T-helper 22 cell (primary cell): ENCODE data around the gene CASQ2.

Source experiments
- DNase-seq: peaks from one replicate; pipeline ENCODE4 v3.0.0-alpha.2; 2020; ENCODE audit warnings: low read depth

The CASQ2 gene

GRCh38 chr1:115768549-115768948 is at the start of gene CASQ2:
CASQ2 (minus strand) TSS chr1:115768714; CDS start chr1:115768541, 173 bp downstream.
- DNase-seq, result no peak

- DNase-seq, result no peak
These were observed 47.2 kb upstream of the CASQ2 start for GRCh38 chr1:115815694-115816093.

- DNase-seq, result no peak
These were observed 46.3 kb upstream of the CASQ2 start for GRCh38 chr1:115814685-115815398.

GRCh38 chr1:115813727-115814126 is 45.2 kb upstream of the CASQ2 start:
- DNase-seq, result no peak

- no peak for DNase-seq
These were observed 42.8 kb upstream of the CASQ2 start for GRCh38 chr1:115811140-115811828.

- DNase-seq, result no peak
These were observed 42.1 kb upstream of the CASQ2 start for GRCh38 chr1:115810609-115811008.

- DNase-seq, result no peak
These were observed 41.3 kb upstream of the CASQ2 start for GRCh38 chr1:115809847-115810246.

- DNase-seq, result no peak
These were observed 40.6 kb upstream of the CASQ2 start for GRCh38 chr1:115809076-115809475.

- no peak for DNase-seq
These were observed 39.2 kb upstream of the CASQ2 start for GRCh38 chr1:115807723-115808122.

- DNase-seq, result no peak
These were observed 37.1 kb upstream of the CASQ2 start for GRCh38 chr1:115805597-115805996.

- DNase-seq, result no peak
These were observed 33.9 kb upstream of the CASQ2 start for GRCh38 chr1:115802416-115802815.

GRCh38 chr1:115797486-115797885 is 29.0 kb upstream of the CASQ2 start:
- no peak for DNase-seq

GRCh38 chr1:115796897-115797296 is 28.4 kb upstream of the CASQ2 start:
- DNase-seq, result no peak

GRCh38 chr1:115796036-115796435 is 27.5 kb upstream of the CASQ2 start:
- DNase-seq, result no peak

GRCh38 chr1:115794976-115795639 is 26.6 kb upstream of the CASQ2 start:
- DNase-seq, result no peak

GRCh38 chr1:115793162-115793561 is 24.6 kb upstream of the CASQ2 start:
- DNase-seq, result no peak

GRCh38 chr1:115791816-115792215 is 23.3 kb upstream of the CASQ2 start:
- no peak for DNase-seq

GRCh38 chr1:115790846-115791245 is 22.3 kb upstream of the CASQ2 start:
- no peak for DNase-seq

GRCh38 chr1:115790356-115790755 is 21.8 kb upstream of the CASQ2 start:
- DNase-seq, result no peak

- no peak for DNase-seq
These were observed 14.8 kb upstream of the CASQ2 start for GRCh38 chr1:115783311-115783710.

GRCh38 chr1:115782571-115783281 is 14.2 kb upstream of the CASQ2 start:
- no peak for DNase-seq

- no peak for DNase-seq
These were observed 13.3 kb upstream of the CASQ2 start for GRCh38 chr1:115781851-115782250.

GRCh38 chr1:115781343-115781742 is 12.8 kb upstream of the CASQ2 start:
- DNase-seq, result no peak
